Endometrium (tissue), 2 donors: Measurements from ENCODE around the gene B3GNT8.
"Not testable (repeated sequence)": the region's sequence is repeated elsewhere in the genome, so short reads cannot be mapped to it uniquely, and the experiment has no call there.

Experiments used
- FAIRE-seq: peaks from 2 replicates; lab custom pipeline; 2012; peaks lifted over from hg19 to GRCh38; lab: Jason Lieb, UNC
- donor health status: control.
- donor health status: control.

B3GNT8 gene

GRCh38 chr19:41435936-41436673 lies 8.9 kb upstream of the B3GNT8 start:
- no peak for FAIRE-seq

GRCh38 chr19:41435376-41435775 lies 8.2 kb upstream of the B3GNT8 start:
- not testable (repeated sequence) for FAIRE-seq

GRCh38 chr19:41434450-41434849 lies 7.3 kb upstream of the B3GNT8 start:
- no peak for FAIRE-seq

GRCh38 chr19:41433171-41433570 lies 6.0 kb upstream of the B3GNT8 start:
- FAIRE-seq = no peak

GRCh38 chr19:41431426-41432386 lies 4.5 kb upstream of the B3GNT8 start:
- no peak for FAIRE-seq

GRCh38 chr19:41430922-41431321 lies 3.7 kb upstream of the B3GNT8 start:
- no peak for FAIRE-seq

GRCh38 chr19:41428481-41428859 lies 1.3 kb upstream of the B3GNT8 start:
- no peak for FAIRE-seq

GRCh38 chr19:41427647-41428480 lies 690 bp upstream of the B3GNT8 start:
- FAIRE-seq = no peak

- no peak for FAIRE-seq
Measured at GRCh38 chr19:41426116-41426841, 895 bp downstream of the B3GNT8 start.

GRCh38 chr19:41425174-41426115 lies 1.7 kb downstream of the B3GNT8 start:
- FAIRE-seq = no peak

- no peak for FAIRE-seq
Measured at GRCh38 chr19:41424335-41425173, 2.6 kb downstream of the B3GNT8 start.

- FAIRE-seq = no peak
Measured at GRCh38 chr19:41422955-41423354, 4.2 kb downstream of the B3GNT8 start.

- no peak for FAIRE-seq
Measured at GRCh38 chr19:41422456-41422855, 4.7 kb downstream of the B3GNT8 start.

- no peak for FAIRE-seq
Measured at GRCh38 chr19:41421973-41422372, 5.2 kb downstream of the B3GNT8 start.

- FAIRE-seq = no peak
Measured at GRCh38 chr19:41421314-41421713, 5.9 kb downstream of the B3GNT8 start.

- no peak for FAIRE-seq
Measured at GRCh38 chr19:41420101-41420880, 6.9 kb downstream of the B3GNT8 start.

- FAIRE-seq = no peak
Measured at GRCh38 chr19:41416194-41416674, 10.9 kb downstream of the B3GNT8 start.

GRCh38 chr19:41415154-41415571 lies 12.0 kb downstream of the B3GNT8 start:
- FAIRE-seq = no peak

- no peak for FAIRE-seq
Measured at GRCh38 chr19:41414461-41414860, 12.7 kb downstream of the B3GNT8 start.
